ENCODE results near the gene KCTD1. TPM values are rescaled to one million over a fixed set of nuclear protein-coding genes. Genes with fewer than 3 reads are reported as not detected.

The KCTD1 gene
- total RNA-seq (83.7 TPM), polyA plus RNA-seq (ENCODE audit: insufficient read depth, low read depth, low replicate concordance) (48.5 TPM)
- long read RNA-seq, donor 1, partial matches to known transcripts: 0 of 7 reads
- long read RNA-seq, donor 1, other reads (novel, unspliced or antisense): 0 of 7 reads
- long read RNA-seq, donor 2, partial matches to known transcripts: 5 of 13 reads
- long read RNA-seq, donor 2, other reads (novel, unspliced or antisense): 0 of 13 reads
- long read RNA-seq, donor 3, transcript KCTD1-202 (5 exons, 2,103 nt): major isoform, 8 of 24 reads
- long read RNA-seq, donor 3, transcript KCTD1-208 (5 exons, 814 nt): minor isoform, 7 of 24 reads
- long read RNA-seq, donor 3, partial matches to known transcripts: 8 of 24 reads
- long read RNA-seq, donor 3, other reads (novel, unspliced or antisense): 0 of 24 reads
- long read RNA-seq, donor 4, full-length matches to known transcripts: 11 of 11 reads
- long read RNA-seq, donor 4, partial matches to known transcripts: 0 of 11 reads
- long read RNA-seq, donor 4, other reads (novel, unspliced or antisense): 0 of 11 reads
- long read RNA-seq, donor 5, partial matches to known transcripts: 0 of 1 reads
- long read RNA-seq, donor 5, other reads (novel, unspliced or antisense): 0 of 1 reads
- long read RNA-seq, donor 6, transcript KCTD1-208 (5 exons, 814 nt): major isoform, 8 of 9 reads
- long read RNA-seq, donor 6, partial matches to known transcripts: 0 of 9 reads
- long read RNA-seq, donor 6, other reads (novel, unspliced or antisense): 0 of 9 reads
- long read RNA-seq, donor 7, transcript KCTD1-202 (5 exons, 2,103 nt): major isoform, 39 of 62 reads
- long read RNA-seq, donor 7, partial matches to known transcripts: 1 of 62 reads
- long read RNA-seq, donor 7, other reads (novel, unspliced or antisense): 19 of 62 reads
- long read RNA-seq, donor 8, partial matches to known transcripts: 0 of 9 reads
- long read RNA-seq, donor 8, other reads (novel, unspliced or antisense): 0 of 9 reads
- long read RNA-seq, donor 9, partial matches to known transcripts: 0 of 6 reads
- long read RNA-seq, donor 9, other reads (novel, unspliced or antisense): 0 of 6 reads
- long read RNA-seq, donor 10, transcript KCTD1-202 (5 exons, 2,103 nt): major isoform, 5 of 14 reads
- long read RNA-seq, donor 10, partial matches to known transcripts: 6 of 14 reads
- long read RNA-seq, donor 10, other reads (novel, unspliced or antisense): 0 of 14 reads

GRCh38 chr18:26548415-26549262 lies at the start of gene KCTD1:
TSS of gene KCTD1 (minus strand) at chr18:26548553. CDS start at chr18:26548536, 17 bp downstream.
- peak within 1 kb of the TSS; percentile 64 to 80 (median 68) for H3K4me3 ChIP-seq (ENCODE audit: low read length in 3 of 3)
- FAIRE-seq (no peak), DNase-seq (peak; percentile 92 to 96 (median 94))
- peaks cover 0 to 22% (median 10%) of the 10 kb centered on the region in 3 donors for H3K4me1 ChIP-seq (ENCODE audit: control insufficient read depth in 2 of 3, insufficient read depth in 2 of 3, low read depth in 1 of 3, low read length in 3 of 3)
- intact Hi-C loops (cut with DNase I): no loop called here
- peaks cover 6% of the 10 kb centered on the region for H3K27me3 ChIP-seq (ENCODE audit: control insufficient read depth, insufficient read depth, low read length)
- H3K9me3 ChIP-seq (ENCODE audit: control insufficient read depth in 2 of 3, insufficient read depth in 1 of 3, low read length in 3 of 3): no peaks in the 10 kb centered on the region
- peak within 1 kb of the TSS; percentile 80 to 87 for H3K27ac ChIP-seq (ENCODE audit: low read depth in 2 of 2, low read length in 2 of 2)
- no peaks in the 10 kb centered on the region for H3K36me3 ChIP-seq (ENCODE audit: control insufficient read depth in 2 of 3, insufficient read depth in 3 of 3, low read length in 3 of 3)
- no peak for TF ChIP-seq CTCF (IDR thresholded peaks at IDR 0.05; ENCODE audit: borderline replicate concordance, extremely low read depth, insufficient read depth)
- peak within 1 kb of the TSS in 2 of 3 donors; percentile 55 to 75 for H3K9ac ChIP-seq (ENCODE audit: low read length in 3 of 3)

GRCh38 chr18:26593365-26594320 lies 45.3 kb upstream of the KCTD1 start:
- Histone ChIP-seq H3K9ac (ENCODE audit: low read length in 3 of 3) (no peak overlapping the region), H3K4me3 (ENCODE audit: low read length in 3 of 3) (no peak overlapping the region), H3K4me1 (ENCODE audit: control insufficient read depth in 2 of 3, insufficient read depth in 2 of 3, low read depth in 1 of 3, low read length in 3 of 3) (no peaks in the 10 kb centered on the region), H3K9me3 (ENCODE audit: control insufficient read depth in 2 of 3, insufficient read depth in 1 of 3, low read length in 3 of 3) (no peaks in the 10 kb centered on the region), H3K27ac (ENCODE audit: low read depth in 2 of 2, low read length in 2 of 2) (no peak overlapping the region), H3K27me3 (ENCODE audit: control insufficient read depth, insufficient read depth, low read length) (no peaks in the 10 kb centered on the region), H3K36me3 (ENCODE audit: control insufficient read depth in 2 of 3, insufficient read depth in 3 of 3, low read length in 3 of 3) (no peaks in the 10 kb centered on the region)
- intact Hi-C loops (cut with DNase I): no loop called here
- DNase-seq (no peak), FAIRE-seq (no peak)
- no peak for TF ChIP-seq CTCF (IDR thresholded peaks at IDR 0.05; ENCODE audit: borderline replicate concordance, extremely low read depth, insufficient read depth)

Data from kidney (tissue), 22 donors.